Neural progenitor cell (in vitro differentiated cells): ENCODE data around the gene TRPC4.

ENCODE experiments used
- CTCF ChIP-seq: fragments of 200-600 bp; sonication (generic); IDR thresholded peaks from 2 replicates; pipeline ENCODE4 v1.5.1; 2017; ENCODE audit warnings: antibody characterized with exemption, mild to moderate bottlenecking
- EZH2 ChIP-seq: fragments of 200-600 bp; sonication (generic); IDR thresholded peaks from 2 replicates; pipeline ENCODE4 v1.6.1; 2017; ENCODE audit warnings: antibody characterized with exemption, mild to moderate bottlenecking, moderate library complexity

DNA sequence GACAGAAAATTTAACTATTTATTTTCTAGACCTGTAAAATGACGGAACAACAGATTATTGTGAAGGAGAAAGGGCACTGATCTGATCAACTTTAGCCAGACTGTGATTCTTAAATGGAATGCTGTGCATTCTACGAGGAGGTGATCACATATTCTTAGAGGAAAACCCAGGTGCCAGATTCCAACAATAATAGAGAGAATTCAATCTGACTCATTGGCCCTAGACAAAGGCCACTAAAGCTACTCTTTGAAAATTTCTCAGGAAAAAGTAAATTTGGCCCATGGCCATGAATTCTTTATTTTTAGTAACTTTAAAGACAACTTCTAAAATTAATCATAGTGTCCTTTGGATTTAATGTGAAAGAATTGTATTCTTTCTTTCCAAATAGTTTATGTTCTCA is 212.4 kb downstream of the TRPC4 start:
- TF ChIP-seq CTCF = no peak
- no peak for TF ChIP-seq EZH2
